H1 (cell line): ENCODE data around the gene SLC8A3. TPM values are rescaled to one million over a fixed set of nuclear protein-coding genes. Genes with fewer than 3 reads are reported as not detected.

Experiments
- CTCF ChIA-PET: fragments of 300-600 bp; sonication (Branson Sonifier 250); formaldehyde crosslinking; loops from one replicate; lab custom pipeline; 2021; ENCODE audit not compliant: partially characterized antibody; lab: Charles Lee
- POLR2A ChIA-PET: fragments of 300-600 bp; sonication (Branson Sonifier 250); formaldehyde crosslinking; loops from one replicate; lab custom pipeline; 2021; ENCODE audit warnings: inconsistent platforms; ENCODE audit not compliant: partially characterized antibody; lab: Charles Lee
- DNase-seq, 2 experiments: peaks; one replicate each; pipeline versions ENCODE4 v3.0.0 to v3.0.0-alpha.2; 2010 to 2022; ENCODE audit warnings: low spot score in 2 of 2, low read depth in 1 of 2, mixed read lengths in 1 of 2
- FAIRE-seq: peaks from 2 replicates; lab custom pipeline; 2011; peaks lifted over from hg19 to GRCh38; lab: Jason Lieb, UNC
- H2AFZ ChIP-seq: 2 replicates; pipeline ENCODE4 v1.8.1; 2012; ENCODE audit warnings: low read length, inconsistent platforms
- H2AK5ac ChIP-seq: 2 replicates; pipeline ENCODE4 v1.6.1; 2013; ENCODE audit warnings: low read depth, low read length
- H2BK120ac ChIP-seq: replicated peaks from 2 replicates; pipeline ENCODE3; 2013; ENCODE audit warnings: low read depth, low read length, inconsistent platforms
- H2BK12ac ChIP-seq: 2 replicates; pipeline ENCODE4 v1.6.1; 2013; ENCODE audit warnings: low read depth, low read length
- H2BK15ac ChIP-seq: 2 replicates; pipeline ENCODE4 v1.6.1; 2013; ENCODE audit warnings: low read length
- H2BK20ac ChIP-seq: 2 replicates; pipeline ENCODE4 v1.6.1; 2013; ENCODE audit warnings: low read length
- H2BK5ac ChIP-seq: 2 replicates; pipeline ENCODE4 v1.6.1; 2013; ENCODE audit warnings: low read depth, low read length
- H3K14ac ChIP-seq: 2 replicates; pipeline ENCODE4 v1.6.1; 2013; ENCODE audit warnings: inconsistent platforms; ENCODE audit not compliant: insufficient read length
- H3K18ac ChIP-seq: 2 replicates; pipeline ENCODE4 v1.6.1; 2013; ENCODE audit warnings: low read length; ENCODE audit errors: extremely low read depth
- H3K23ac ChIP-seq: 2 replicates; pipeline ENCODE4 v1.6.1; 2013; ENCODE audit warnings: inconsistent platforms; ENCODE audit not compliant: insufficient read length
- H3K23me2 ChIP-seq: 2 replicates; pipeline ENCODE4 v1.6.1; 2013; ENCODE audit warnings: low read depth, low read length
- H3K27ac ChIP-seq: 2 replicates; pipeline ENCODE4 v1.6.1; 2011; ENCODE audit warnings: low read depth, low read length, inconsistent platforms
- H3K27me3 ChIP-seq, 4 experiments: replicated peaks in 1 of 4; 1 replicate in 1 of 4; 2 replicates in 3 of 4; pipeline versions ENCODE4 v1.6.1 to v1.8.1; 2011 to 2013; ENCODE audit warnings: low read length in 3 of 4, mild to moderate bottlenecking in 3 of 4, inconsistent platforms in 2 of 4, mixed read lengths in 2 of 4, moderate library complexity in 1 of 4; ENCODE audit not compliant: control insufficient read depth in 3 of 4, insufficient read depth in 3 of 4; ENCODE audit errors: extremely low read depth in 1 of 4
- H3K36me3 ChIP-seq, 4 experiments: 2 replicates each; pipeline versions ENCODE4 v1.6.1 to v1.8.1; 2011 to 2013; ENCODE audit warnings: mild to moderate bottlenecking in 4 of 4, low read length in 3 of 4, moderate library complexity in 2 of 4, control low read depth in 1 of 4, inconsistent platforms in 1 of 4; ENCODE audit not compliant: insufficient read depth in 4 of 4, control insufficient read depth in 2 of 4
- H3K4ac ChIP-seq: replicated peaks from 2 replicates; pipeline ENCODE3; 2013; ENCODE audit warnings: low read length, low read depth, mixed read lengths, inconsistent platforms; ENCODE audit not compliant: insufficient read length
- H3K4me1 ChIP-seq, 4 experiments: replicated peaks in 1 of 4; 1 replicate in 1 of 4; 2 replicates in 3 of 4; pipeline versions ENCODE4 v1.6.1 to v1.8.1; 2011 to 2013; ENCODE audit warnings: low read length in 3 of 4, inconsistent platforms in 2 of 4, mixed read lengths in 1 of 4; ENCODE audit not compliant: insufficient read depth in 4 of 4, control insufficient read depth in 3 of 4
- H3K4me2 ChIP-seq, 2 experiments: 2 replicates each; pipeline versions ENCODE4 v1.6.1 to v1.8.1; 2011 to 2013; ENCODE audit warnings: low read depth in 2 of 2, low read length in 2 of 2, control low read depth in 1 of 2, inconsistent platforms in 1 of 2, mild to moderate bottlenecking in 1 of 2; ENCODE audit not compliant: insufficient read depth in 1 of 2
- H3K4me3 ChIP-seq, 4 experiments: fragments of 200-600, 300-600 bp in 1 of 4; sonication (generic), shearing (Covaris generic), sonication (Bioruptor Twin) in 1 of 4; 2 replicates each; pipeline versions ENCODE4 v1.5.1 to v1.8.1; 2011 to 2016; ENCODE audit warnings: low read length in 4 of 4, low read depth in 3 of 4, control low read depth in 2 of 4, inconsistent platforms in 2 of 4, mild to moderate bottlenecking in 2 of 4, mixed read lengths in 1 of 4, moderate library complexity in 1 of 4; ENCODE audit not compliant: insufficient read depth in 2 of 4; ENCODE audit errors: extremely low read depth in 1 of 4
- H3K56ac ChIP-seq: replicated peaks from 2 replicates; pipeline ENCODE3; 2013; ENCODE audit warnings: low read depth, mild to moderate bottlenecking, mixed read lengths, low read length, inconsistent platforms; ENCODE audit not compliant: insufficient read length
- H3K79me1 ChIP-seq: 2 replicates; pipeline ENCODE4 v1.6.1; 2013; ENCODE audit warnings: low read depth, low read length, control low read depth
- H3K79me2 ChIP-seq, 2 experiments: 2 replicates each; pipeline versions ENCODE4 v1.6.1 to v1.8.1; 2012 to 2013; ENCODE audit warnings: low read length in 2 of 2, mild to moderate bottlenecking in 2 of 2, inconsistent platforms in 1 of 2; ENCODE audit not compliant: insufficient read depth in 2 of 2, control insufficient read depth in 1 of 2
- H3K9ac ChIP-seq, 4 experiments: replicated peaks in 1 of 4; 1 replicate in 1 of 4; 2 replicates in 3 of 4; pipeline versions ENCODE4 v1.6.1 to v1.8.1; 2011 to 2013; ENCODE audit warnings: low read depth in 3 of 4, low read length in 3 of 4, control low read depth in 2 of 4, mild to moderate bottlenecking in 2 of 4, moderate library complexity in 2 of 4, inconsistent platforms in 1 of 4; ENCODE audit errors: extremely low read depth in 1 of 4
- H3K9me3 ChIP-seq, 2 experiments: 2 replicates each; pipeline versions ENCODE4 v1.6.1 to v1.8.1; 2012 to 2013; ENCODE audit warnings: mild to moderate bottlenecking in 2 of 2, moderate library complexity in 2 of 2, control low read depth in 1 of 2, inconsistent platforms in 1 of 2, low read depth in 1 of 2, low read length in 1 of 2, mixed read lengths in 1 of 2; ENCODE audit not compliant: insufficient read depth in 2 of 2
- H4K20me1 ChIP-seq, 2 experiments: replicated peaks in 1 of 2; 2 replicates each; pipeline versions ENCODE3 to v1.8.1; 2011 to 2013; ENCODE audit warnings: inconsistent platforms in 2 of 2, low read length in 2 of 2, mild to moderate bottlenecking in 1 of 2; ENCODE audit not compliant: insufficient read depth in 2 of 2, control insufficient read depth in 1 of 2
- H4K5ac ChIP-seq: 2 replicates; pipeline ENCODE4 v1.6.1; 2013; ENCODE audit warnings: low read length, low read depth, mixed read lengths, inconsistent platforms; ENCODE audit not compliant: insufficient read length
- H4K8ac ChIP-seq: 2 replicates; pipeline ENCODE4 v1.8.0; 2013; ENCODE audit warnings: mild to moderate bottlenecking, moderate library complexity, low read length, inconsistent platforms; ENCODE audit not compliant: insufficient read depth; ENCODE audit errors: extremely low read depth
- H4K91ac ChIP-seq: replicated peaks from 2 replicates; pipeline ENCODE3; 2013; ENCODE audit warnings: low read length, mixed read lengths, inconsistent platforms; ENCODE audit not compliant: insufficient read length
- CEBPB ChIP-seq: IDR thresholded peaks from 2 replicates; pipeline ENCODE4 v1.6.1; 2012; ENCODE audit warnings: low read depth, low read length
- EGR1 ChIP-seq: IDR thresholded peaks from 2 replicates; pipeline ENCODE4 v1.6.1; 2011; ENCODE audit warnings: low read depth, low read length, borderline replicate concordance
- EP300 ChIP-seq, 2 experiments: IDR thresholded peaks; 1 replicate in 1 of 2; 2 replicates in 1 of 2; pipeline ENCODE4 v1.6.1; 2011 to 2012; ENCODE audit warnings: low read depth in 2 of 2, low read length in 2 of 2, mild to moderate bottlenecking in 2 of 2, borderline replicate concordance in 1 of 2, inconsistent platforms in 1 of 2, moderate library complexity in 1 of 2
- KDM5A ChIP-seq: fragments of 200-600 bp; IDR thresholded peaks from 2 replicates; pipeline ENCODE4 v1.7.1; 2012; ENCODE audit warnings: mild to moderate bottlenecking, low read length, inconsistent platforms, mixed read lengths
- NANOG ChIP-seq: IDR thresholded peaks from 2 replicates; pipeline ENCODE4 v1.6.1; 2011; ENCODE audit warnings: low read length, low read depth, mild to moderate bottlenecking, inconsistent platforms; ENCODE audit not compliant: insufficient read depth, poor library complexity, severe bottlenecking
- NRF1 ChIP-seq: IDR thresholded peaks from 2 replicates; pipeline ENCODE4 v1.6.1; 2011; ENCODE audit warnings: mild to moderate bottlenecking, low read depth, low read length, improper control_type of control experiment
- POU5F1 ChIP-seq: IDR thresholded peaks from 2 replicates; pipeline ENCODE4 v1.6.1; 2011; ENCODE audit warnings: low read depth, mild to moderate bottlenecking, low read length, moderate library complexity
- SIRT6 ChIP-seq: IDR thresholded peaks from one replicate; pipeline ENCODE4 v1.7.1; 2012; ENCODE audit warnings: low read length, inconsistent platforms
- TEAD4 ChIP-seq: IDR thresholded peaks from 2 replicates; pipeline ENCODE4 v1.6.1; 2012; ENCODE audit warnings: low read depth, low read length, inconsistent platforms, mixed read lengths
- WGBS, 2 experiments: shearing (Covaris generic) in 1 of 2; methylation state at CpG; one replicate each; pipeline versions ENCODE4 v1.1.6 to v1.1.7; 2013 to 2015; ENCODE audit warnings: low lambda C conversion rate in 2 of 2, mixed read lengths in 2 of 2, inconsistent platforms in 1 of 2, low coverage in 1 of 2, missing lambda C conversion rate in 1 of 2; ENCODE audit not compliant: insufficient replicate concordance in 2 of 2, insufficient coverage in 1 of 2, insufficient read length in 1 of 2; ENCODE audit errors: extremely low coverage in 1 of 2, missing lambda C conversion rate in 1 of 2; 5-methylcytosine and 5-hydroxymethylcytosine counted together
- polyA plus RNA-seq, 7 experiments: library from polyadenylated mRNA; depleted of rRNA in 3 of 7; stranded (reverse) in 5 of 7; unstranded in 2 of 7; fragments of >200 nt in 5 of 7; fragments of 200-250 nt in 2 of 7; gene quantifications; 1 replicate in 5 of 7; 2 replicates in 1 of 7; 4 replicates in 1 of 7; pipeline versions ENCODE4 v1.2.1 to v1.2.3, GENCODE V29; 2011 to 2013; ENCODE audit warnings: missing spikeins in 2 of 7, mixed read lengths in 2 of 7
- total RNA-seq: library from RNA; stranded (reverse); fragmentation: NEBNext Ultra II Directional; extraction: Animal tissue kit (Norgen Biotek cat#: 25700); gene quantifications from 2 replicates; pipeline ENCODE4 v1.2.1, GENCODE V29; 2021
- TF ChIP-seq, protein P1 (sequence below): IDR thresholded peaks from 2 replicates; pipeline ENCODE4 v1.6.1; 2011; ENCODE audit warnings: low read depth, mild to moderate bottlenecking, low read length; ENCODE audit not compliant: insufficient read depth

The SLC8A3 gene
- total and polyA plus RNA-seq, 2 of the 8 experiments (the other 6 are each of a cell fraction or from before 2014, with no cell fraction given), result 0.38 to 1.1 TPM

DNA sequence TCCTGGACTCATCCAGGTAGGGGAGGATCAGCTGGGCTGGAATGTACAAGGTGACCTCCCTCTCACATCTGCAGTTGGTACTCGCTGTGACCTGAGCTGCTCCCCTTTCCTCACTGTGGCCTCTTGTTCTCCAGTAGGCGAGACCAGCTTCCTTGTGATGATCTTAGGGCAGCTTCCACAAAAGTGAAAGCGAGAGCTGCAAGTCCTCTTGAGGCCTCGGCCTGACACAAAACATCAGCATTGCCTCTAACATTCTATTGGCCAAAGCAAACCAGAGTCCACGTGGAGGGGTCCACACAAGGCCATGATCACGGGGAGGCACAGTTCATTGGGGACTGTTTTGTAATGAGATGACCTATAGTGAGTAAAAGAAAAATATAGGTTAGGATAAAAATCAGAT lies 182.1 kb downstream of the SLC8A3 start:
- no peak overlapping the region for H4K8ac ChIP-seq
- H3K9ac ChIP-seq, result no peak overlapping the region
- H3K14ac ChIP-seq, result no peak overlapping the region
- H3K4me1 ChIP-seq, result peaks cover 0 to 8% (median 5%) of the 10 kb centered on the region in 4 experiments; a peak in 3 of 7 replicates
- H2BK15ac ChIP-seq, result no peak overlapping the region
- no peaks in the 10 kb centered on the region for H3K79me1 ChIP-seq
- WGBS, 2 experiments, result 82% methylated on average over 6 of the region's 6 CpGs; no CpG with 5 or more reads in 1 of the 2 experiments
- no peak overlapping the region for H3K27ac ChIP-seq
- H3K23me2 ChIP-seq, result no peaks in the 10 kb centered on the region
- no peak overlapping the region for H3K18ac ChIP-seq
- no peak overlapping the region for H4K91ac ChIP-seq
- H2BK5ac ChIP-seq, result no peak overlapping the region
- H3K79me2 ChIP-seq, result no peaks in the 10 kb centered on the region
- H3K9me3 ChIP-seq, result no peaks in the 10 kb centered on the region
- no peak overlapping the region for H3K4me2 ChIP-seq
- FAIRE-seq (no peak), DNase-seq (no peak)
- no peaks in the 10 kb centered on the region for H4K20me1 ChIP-seq
- no peak overlapping the region for H2BK120ac ChIP-seq
- no peak overlapping the region for H3K23ac ChIP-seq
- H3K36me3 ChIP-seq, result no peaks in the 10 kb centered on the region
- no peaks in the 10 kb centered on the region for H3K27me3 ChIP-seq
- ChIA-PET POLR2A (interaction anchor here (0.9 kb wide), 1 partner anchor 239 kb away, joined by 3 read pairs; no protein-coding TSS in a partner anchor), CTCF (interaction anchor here (1.7 to 4.0 kb wide), 4 partner anchors 21 to 154 kb away, joined by 4 to 15 read pairs (median 9); partner anchors contain the start of gene SMOC1)
- no peak overlapping the region for H3K4me3 ChIP-seq
- no peak overlapping the region for H3K56ac ChIP-seq
- H2BK12ac ChIP-seq, result no peak overlapping the region
- H3K4ac ChIP-seq, result no peak overlapping the region
- H2AK5ac ChIP-seq, result no peak overlapping the region
- H2AFZ ChIP-seq, result no peak overlapping the region
- no peak overlapping the region for H2BK20ac ChIP-seq
- H4K5ac ChIP-seq, result no peak overlapping the region
- TF ChIP-seq NRF1 (no peak), EGR1 (no peak), TEAD4 (no peak), SIRT6 (no peak), POU5F1 (no peak), NANOG (no peak), CEBPB (no peak), EP300 (IDR thresholded peaks at IDR 0.05; ENCODE audit: borderline replicate concordance in 1 of 2, low read depth in 2 of 2, low read length in 2 of 2) (no peak), KDM5A (no peak)
- TF ChIP-seq, protein P1, sequence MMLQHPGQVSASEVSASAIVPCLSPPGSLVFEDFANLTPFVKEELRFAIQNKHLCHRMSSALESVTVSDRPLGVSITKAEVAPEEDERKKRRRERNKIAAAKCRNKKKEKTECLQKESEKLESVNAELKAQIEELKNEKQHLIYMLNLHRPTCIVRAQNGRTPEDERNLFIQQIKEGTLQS, result no peak
